Tibial artery (tissue), 4 donors: ENCODE measurements around the gene SATB2.

Experiments
- DNase-seq, 2 donors: peaks; one replicate each; pipeline ENCODE4 v3.0.0-alpha.2; 2019
- H3K27ac ChIP-seq, 2 donors: fragments of 200-600 bp; sonication (generic) in 1 of 2; 1 replicate in 1 of 2; 2 replicates in 1 of 2; pipeline ENCODE4 v1.5.1; 2018 to 2019; ENCODE audit warnings: mild to moderate bottlenecking in 1 of 2
- H3K27me3 ChIP-seq, 2 donors: fragments of 200-600 bp; sonication (generic) in 1 of 2; one replicate each; pipeline versions ENCODE4 v1.5.1 to v1.6.0; 2016 to 2019
- H3K36me3 ChIP-seq, 3 donors: fragments of 200-600 bp; sonication (generic) in 2 of 3; one replicate each; pipeline ENCODE4 v1.5.1; 2016 to 2019; ENCODE audit warnings: mild to moderate bottlenecking in 2 of 3
- H3K4me1 ChIP-seq, 4 donors: fragments of 200-600 bp; sonication (generic) in 2 of 4; 1 replicate in 3 of 4; 2 replicates in 1 of 4; pipeline ENCODE4 v1.5.1; 2016 to 2019
- H3K4me3 ChIP-seq, 2 donors: fragments of 200-600 bp; sonication (generic) in 1 of 2; 1 replicate in 1 of 2; 2 replicates in 1 of 2; pipeline ENCODE4 v1.5.1; 2018 to 2019; ENCODE audit warnings: mild to moderate bottlenecking in 2 of 2
- H3K9me3 ChIP-seq, 3 donors: fragments of 200-600 bp; sonication (generic) in 1 of 3; one replicate each; pipeline ENCODE4 v1.5.1; 2016 to 2019
- intact Hi-C: fragments of 100-400 bp; cut with DNase I; formaldehyde crosslinking; loops from one replicate; pipeline ENCODE4 v1.15.0; 2023; ENCODE audit warnings: low total_unique reads
- TF ChIP-seq, protein P1 (sequence below), 2 experiments: fragments of 200-600 bp in 1 of 2; fragments of 450-650 bp in 1 of 2; IDR thresholded peaks; one replicate each; pipeline ENCODE4 v1.5.1; 2017 to 2019; ENCODE audit warnings: antibody characterized with exemption in 2 of 2, mild to moderate bottlenecking in 1 of 2, moderate library complexity in 1 of 2

Gene SATB2

DNA sequence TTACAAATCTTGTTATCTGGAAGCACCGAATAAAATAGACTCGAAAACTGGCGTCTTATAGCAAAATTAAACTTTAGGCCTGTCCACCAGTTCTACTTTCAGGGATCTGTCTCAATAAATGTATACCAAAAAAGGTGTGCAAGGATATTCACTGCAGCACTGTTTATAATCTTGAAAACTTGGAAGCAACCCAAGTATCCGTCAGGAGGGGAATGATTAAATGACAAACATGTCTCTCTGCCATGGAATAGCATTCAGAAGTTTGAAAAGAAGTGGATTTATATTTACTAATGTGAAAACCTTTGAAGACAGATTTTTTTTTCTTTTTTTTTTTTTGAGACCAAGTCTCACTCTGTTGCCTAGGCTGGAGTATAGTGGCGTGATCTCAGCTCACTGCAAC is 32.3 kb upstream of the SATB2 start:
- DNase-seq: no peak
- Histone ChIP-seq H3K4me1 (no peaks in the 10 kb centered on the region), H3K36me3 (no peaks in the 10 kb centered on the region), H3K27me3 (peaks cover 0 to 5% of the 10 kb centered on the region in 2 donors), H3K4me3 (no peak overlapping the region), H3K27ac (no peak overlapping the region), H3K9me3 (no peaks in the 10 kb centered on the region)
- TF ChIP-seq, protein P1, sequence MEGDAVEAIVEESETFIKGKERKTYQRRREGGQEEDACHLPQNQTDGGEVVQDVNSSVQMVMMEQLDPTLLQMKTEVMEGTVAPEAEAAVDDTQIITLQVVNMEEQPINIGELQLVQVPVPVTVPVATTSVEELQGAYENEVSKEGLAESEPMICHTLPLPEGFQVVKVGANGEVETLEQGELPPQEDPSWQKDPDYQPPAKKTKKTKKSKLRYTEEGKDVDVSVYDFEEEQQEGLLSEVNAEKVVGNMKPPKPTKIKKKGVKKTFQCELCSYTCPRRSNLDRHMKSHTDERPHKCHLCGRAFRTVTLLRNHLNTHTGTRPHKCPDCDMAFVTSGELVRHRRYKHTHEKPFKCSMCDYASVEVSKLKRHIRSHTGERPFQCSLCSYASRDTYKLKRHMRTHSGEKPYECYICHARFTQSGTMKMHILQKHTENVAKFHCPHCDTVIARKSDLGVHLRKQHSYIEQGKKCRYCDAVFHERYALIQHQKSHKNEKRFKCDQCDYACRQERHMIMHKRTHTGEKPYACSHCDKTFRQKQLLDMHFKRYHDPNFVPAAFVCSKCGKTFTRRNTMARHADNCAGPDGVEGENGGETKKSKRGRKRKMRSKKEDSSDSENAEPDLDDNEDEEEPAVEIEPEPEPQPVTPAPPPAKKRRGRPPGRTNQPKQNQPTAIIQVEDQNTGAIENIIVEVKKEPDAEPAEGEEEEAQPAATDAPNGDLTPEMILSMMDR (IDR thresholded peaks at IDR 0.05): no peak
- intact Hi-C loops: no loop called here

DNA sequence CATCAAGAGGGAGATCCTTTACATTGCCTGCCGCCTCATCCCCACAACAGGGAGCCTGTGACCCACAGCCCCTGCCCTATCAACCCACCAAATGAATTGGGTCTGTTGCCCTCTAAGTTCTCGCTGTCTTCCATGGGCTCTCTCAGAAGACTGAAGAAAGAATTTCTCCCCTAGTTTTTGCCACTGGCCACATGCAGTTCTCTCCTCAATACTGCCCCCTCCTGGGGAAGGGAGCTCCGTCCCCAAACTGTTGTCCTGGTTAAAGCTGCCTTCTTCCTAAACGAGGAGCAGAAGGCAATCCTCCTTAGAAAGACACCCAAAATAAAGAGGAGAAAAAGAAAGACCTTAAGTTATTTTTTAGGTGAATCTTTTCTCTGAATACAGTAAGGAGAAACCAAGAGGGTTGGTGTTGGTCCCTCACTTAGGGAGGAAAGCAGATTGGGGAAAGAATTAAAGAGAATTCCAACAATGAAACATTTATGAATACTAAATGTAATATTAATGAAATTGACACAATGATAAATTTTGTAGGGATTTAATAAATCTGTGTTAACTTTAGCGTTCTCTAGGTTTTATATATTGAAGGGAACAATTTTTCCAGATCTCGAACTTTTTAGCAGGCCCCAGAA is 31.1 kb upstream of the SATB2 start:
- TF ChIP-seq, protein P1 (IDR thresholded peaks at IDR 0.05): peak; percentile 49 to 64
- H3K36me3 ChIP-seq: no peaks in the 10 kb centered on the region
- H3K9me3 ChIP-seq: no peaks in the 10 kb centered on the region
- peaks cover 0 to 9% of the 10 kb centered on the region in 2 donors for H3K27me3 ChIP-seq
- H3K4me1 ChIP-seq: no peaks in the 10 kb centered on the region
- H3K27ac ChIP-seq: no peak overlapping the region
- H3K4me3 ChIP-seq: no peak overlapping the region
- intact Hi-C loops: loop anchor here (5.0 kb wide), 1 partner anchor 1172 kb away; no protein-coding TSS in a partner anchor
- no peak for DNase-seq

DNA sequence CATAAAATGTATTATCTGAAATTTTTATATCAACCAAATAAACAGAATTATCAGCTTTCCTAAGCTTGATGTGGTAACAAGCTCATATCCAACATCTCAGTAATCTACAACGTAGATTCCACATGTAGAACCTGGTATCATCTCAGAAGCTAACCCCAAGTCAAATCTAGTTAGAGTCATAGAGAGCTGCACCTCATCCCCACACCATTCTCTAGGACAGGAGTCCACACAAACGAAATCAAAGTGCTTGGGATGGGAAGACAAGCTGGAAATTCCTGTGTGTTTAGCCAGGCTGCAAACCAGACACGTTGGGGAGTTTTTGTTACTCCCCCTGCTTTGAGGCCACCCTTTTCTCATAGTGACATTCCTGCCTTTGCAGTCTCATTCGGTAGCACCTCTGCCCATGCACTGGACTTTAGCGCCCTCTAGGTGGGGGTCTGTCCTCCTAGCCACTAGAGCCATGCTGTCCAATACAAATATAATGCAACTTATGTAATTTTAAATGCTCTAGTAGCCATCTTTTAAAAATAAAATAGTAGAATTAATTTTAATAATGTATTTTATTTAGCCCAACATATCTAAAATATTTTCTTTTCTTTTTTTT is 28.1 kb upstream of the SATB2 start:
- no peaks in the 10 kb centered on the region for H3K4me1 ChIP-seq
- H3K9me3 ChIP-seq: no peaks in the 10 kb centered on the region
- DNase-seq: peak in 1 of 2 donors; percentile 34
- no peak overlapping the region for H3K4me3 ChIP-seq
- H3K36me3 ChIP-seq: no peaks in the 10 kb centered on the region
- peaks cover 0 to 7% of the 10 kb centered on the region in 2 donors for H3K27me3 ChIP-seq
- TF ChIP-seq, protein P1 (IDR thresholded peaks at IDR 0.05): peak; percentile 38 to 46
- intact Hi-C loops: loop anchor here (5.0 kb wide), 1 partner anchor 1169 kb away; no protein-coding TSS in a partner anchor
- no peak overlapping the region for H3K27ac ChIP-seq

DNA sequence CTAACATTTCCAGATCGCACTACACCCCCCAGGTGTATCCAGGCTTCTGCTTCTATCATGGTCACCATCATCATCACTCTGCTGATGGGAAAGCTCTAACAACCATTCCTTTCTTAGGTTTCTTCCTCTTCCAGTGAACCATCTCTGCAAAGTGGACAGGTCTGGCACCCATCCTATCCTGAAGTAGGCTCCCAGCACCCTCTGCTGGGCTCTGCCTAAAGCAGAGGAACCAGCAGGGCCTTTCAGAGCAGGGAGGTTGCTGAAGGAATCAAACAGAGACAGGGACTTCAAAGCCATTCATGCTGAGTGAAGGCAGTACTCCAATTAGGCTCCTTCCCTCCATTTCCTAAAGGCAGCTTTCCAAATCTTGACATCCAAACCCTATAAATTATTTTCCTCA is 27.2 kb upstream of the SATB2 start:
- DNase-seq: no peak
- no peak overlapping the region for H3K4me3 ChIP-seq
- TF ChIP-seq, protein P1 (IDR thresholded peaks at IDR 0.05): no peak
- H3K9me3 ChIP-seq: no peaks in the 10 kb centered on the region
- H3K27me3 ChIP-seq: peaks cover 0 to 7% of the 10 kb centered on the region in 2 donors
- no peak overlapping the region for H3K27ac ChIP-seq
- intact Hi-C loops: loop anchor here (5.0 kb wide), 1 partner anchor 1168 kb away; no protein-coding TSS in a partner anchor
- no peaks in the 10 kb centered on the region for H3K4me1 ChIP-seq
- H3K36me3 ChIP-seq: no peaks in the 10 kb centered on the region

DNA sequence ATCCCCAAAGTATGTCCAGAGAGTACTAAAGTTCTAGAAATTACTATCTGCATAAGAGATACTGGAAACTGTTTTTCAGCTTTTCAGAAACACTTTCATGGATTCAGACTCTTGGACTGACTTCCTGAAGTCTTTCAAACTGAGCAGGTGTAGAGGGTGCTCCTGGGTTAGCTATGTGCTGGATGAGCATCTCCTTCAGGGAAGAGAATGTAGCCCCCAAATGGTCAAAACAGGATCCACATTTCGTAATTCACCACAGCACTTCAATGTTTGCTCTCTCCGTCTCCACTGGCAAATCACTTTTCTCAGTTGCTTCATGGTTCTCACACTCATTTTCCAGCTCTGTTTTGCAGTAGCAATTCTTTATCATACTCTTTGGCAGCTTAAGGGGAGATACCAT is 23.2 kb upstream of the SATB2 start:
- intact Hi-C loops: no loop called here
- no peaks in the 10 kb centered on the region for H3K4me1 ChIP-seq
- DNase-seq: no peak

More for the DNA sequence above, 23.2 kb upstream of the SATB2 start:
- TF ChIP-seq, protein P1 (IDR thresholded peaks at IDR 0.05): no peak
- no peak overlapping the region for H3K27ac ChIP-seq
- no peaks in the 10 kb centered on the region for H3K36me3 ChIP-seq
- peaks cover 0 to 5% of the 10 kb centered on the region in 2 donors for H3K27me3 ChIP-seq
- no peak overlapping the region for H3K4me3 ChIP-seq
- H3K9me3 ChIP-seq: no peaks in the 10 kb centered on the region
